Activated B cell treated with CpG ODN at 0.5 μM for 24 hours (primary cell): Measurements from ENCODE around the gene ATP11C. TPM values are rescaled to one million over a fixed set of nuclear protein-coding genes. Genes with fewer than 3 reads are reported as not detected.

ENCODE experiments used
- ATAC-seq: fragments of 200-7000 bp; cut with Tn5 transposase; one replicate; pipeline ENCODE4 v1.10.0; 2021; ENCODE audit warnings: low read depth, mild to moderate bottlenecking, moderate library complexity
- CTCF ChIA-PET: fragments of 350-600 bp; sonication (Branson Sonifier 250); formaldehyde crosslinking; loops from one replicate; lab custom pipeline; 2021; ENCODE audit warnings: antibody characterized with exemption; lab: Charles Lee
- POLR2A ChIA-PET: fragments of 350-600 bp; sonication (Branson Sonifier 250); formaldehyde crosslinking; loops from one replicate; lab custom pipeline; 2021; ENCODE audit warnings: antibody characterized with exemption; lab: Charles Lee
- DNase-seq: peaks from one replicate; pipeline ENCODE4 v3.0.0; 2022
- H3K27ac Mint-ChIP-seq: one replicate; pipeline ENCODE4 v1.8.0; 2020; ENCODE audit warnings: mixed read lengths
- H3K27me3 Mint-ChIP-seq: one replicate; pipeline ENCODE4 v1.8.0; 2021; ENCODE audit warnings: mixed read lengths
- H3K36me3 Mint-ChIP-seq: one replicate; pipeline ENCODE4 v1.8.0; 2021; ENCODE audit warnings: low read depth, mixed read lengths
- H3K4me1 Mint-ChIP-seq: one replicate; pipeline ENCODE4 v1.8.0; 2021; ENCODE audit warnings: mixed read lengths
- H3K4me3 Mint-ChIP-seq: one replicate; pipeline ENCODE4 v1.8.0; 2020; ENCODE audit warnings: mild to moderate bottlenecking, mixed read lengths
- H3K9me3 Mint-ChIP-seq: one replicate; pipeline ENCODE4 v1.8.0; 2020; ENCODE audit warnings: mixed read lengths
- CTCF ChIP-seq: fragments of 200-600 bp; IDR thresholded peaks from one replicate; pipeline ENCODE4 v1.8.0; 2022; ENCODE audit warnings: antibody characterized with exemption, mild to moderate bottlenecking
- intact Hi-C: fragments of 100-400 bp; cut with micrococcal nuclease; formaldehyde crosslinking; loops from one replicate; pipeline ENCODE4 v1.15.1; 2024
- total RNA-seq: library from RNA; stranded (reverse); gene quantifications from 2 replicates; pipeline ENCODE4 v1.2.3, GENCODE V29; 2022

ATP11C gene
- total RNA-seq, 1 donor from 2014 or later: 19.7 TPM

- Mint-ChIP-seq H3K27ac (no peak overlapping the region), H3K36me3 (peaks cover 7% of the 10 kb centered on the region), H3K4me1 (peaks cover 30% of the 10 kb centered on the region), H3K4me3 (no peak overlapping the region), H3K27me3 (no peaks in the 10 kb centered on the region), H3K9me3 (no peaks in the 10 kb centered on the region)
- ChIA-PET POLR2A (no interaction called here), CTCF (no interaction called here)
- intact Hi-C loops: loop anchor here (5.0 kb wide), 1 partner anchor 40 kb away; the partner anchor contains the start of gene ATP11C
- ATAC-seq (no peak), DNase-seq (no peak)
- TF ChIP-seq CTCF: no peak
Measured at GRCh38 chrX:139892512-139892911, 40.3 kb downstream of the ATP11C start.

- H3K4me3 Mint-ChIP-seq: no peak overlapping the region
- DNase-seq (no peak), ATAC-seq (no peak)
- intact Hi-C loops: loop anchor here (5.0 kb wide), 1 partner anchor 41 kb away; the partner anchor contains the start of gene ATP11C
- H3K4me1 Mint-ChIP-seq: peaks cover 29% of the 10 kb centered on the region
- ChIA-PET CTCF (no interaction called here), POLR2A (no interaction called here)
- no peaks in the 10 kb centered on the region for H3K9me3 Mint-ChIP-seq
- no peak overlapping the region for H3K27ac Mint-ChIP-seq
- no peak for TF ChIP-seq CTCF
- no peaks in the 10 kb centered on the region for H3K27me3 Mint-ChIP-seq
- peaks cover 7% of the 10 kb centered on the region for H3K36me3 Mint-ChIP-seq
Measured at GRCh38 chrX:139890991-139891700, 41.7 kb downstream of the ATP11C start.

GRCh38 chrX:139889760-139890159, 43.1 kb downstream of the ATP11C start:
- ChIA-PET POLR2A (no interaction called here), CTCF (no interaction called here)
- peaks cover 12% of the 10 kb centered on the region for H3K36me3 Mint-ChIP-seq
- ATAC-seq (no peak), DNase-seq (no peak)
- H3K4me3 Mint-ChIP-seq: no peak overlapping the region
- no peaks in the 10 kb centered on the region for H3K27me3 Mint-ChIP-seq
- H3K27ac Mint-ChIP-seq: no peak overlapping the region
- no peak for TF ChIP-seq CTCF
- no peaks in the 10 kb centered on the region for H3K9me3 Mint-ChIP-seq
- intact Hi-C loops: loop anchor here (5.0 kb wide), 1 partner anchor 43 kb away; the partner anchor contains the start of gene ATP11C
- peaks cover 28% of the 10 kb centered on the region for H3K4me1 Mint-ChIP-seq

GRCh38 chrX:139883984-139884383, 48.9 kb downstream of the ATP11C start:
- intact Hi-C loops: no loop called here
- no peaks in the 10 kb centered on the region for H3K27me3 Mint-ChIP-seq
- ATAC-seq: no peak
- H3K9me3 Mint-ChIP-seq: no peaks in the 10 kb centered on the region
- no peak overlapping the region for H3K4me3 Mint-ChIP-seq
- peaks cover 2% of the 10 kb centered on the region for H3K4me1 Mint-ChIP-seq
- no peak for DNase-seq
- H3K36me3 Mint-ChIP-seq: peaks cover 20% of the 10 kb centered on the region
- TF ChIP-seq CTCF: no peak
- H3K27ac Mint-ChIP-seq: no peak overlapping the region
- ChIA-PET CTCF (no interaction called here), POLR2A (no interaction called here)

GRCh38 chrX:139882299-139882698, 50.6 kb downstream of the ATP11C start:
- Mint-ChIP-seq H3K4me1 (peaks cover 3% of the 10 kb centered on the region), H3K27me3 (no peaks in the 10 kb centered on the region), H3K9me3 (no peaks in the 10 kb centered on the region), H3K4me3 (no peak overlapping the region), H3K36me3 (peaks cover 22% of the 10 kb centered on the region), H3K27ac (no peak overlapping the region)
- intact Hi-C loops: no loop called here
- ChIA-PET POLR2A (no interaction called here), CTCF (no interaction called here)
- DNase-seq (no peak), ATAC-seq (no peak)
- TF ChIP-seq CTCF: no peak
